ENCODE data around the gene FAM161A. TPM values are rescaled to one million over a fixed set of nuclear protein-coding genes. Genes with fewer than 3 reads are reported as not detected.
A peak's percentile ranks its signal among the peaks of the same experiment; 100 is the strongest.
"Not testable (repeated sequence)": the region's sequence is repeated elsewhere in the genome, so short reads cannot be mapped to it uniquely, and the experiment has no call there.

Gene FAM161A
- total RNA-seq, 6 experiments from 2014 or later = 1.2 to 2.2 (median 1.7) TPM

DNA sequence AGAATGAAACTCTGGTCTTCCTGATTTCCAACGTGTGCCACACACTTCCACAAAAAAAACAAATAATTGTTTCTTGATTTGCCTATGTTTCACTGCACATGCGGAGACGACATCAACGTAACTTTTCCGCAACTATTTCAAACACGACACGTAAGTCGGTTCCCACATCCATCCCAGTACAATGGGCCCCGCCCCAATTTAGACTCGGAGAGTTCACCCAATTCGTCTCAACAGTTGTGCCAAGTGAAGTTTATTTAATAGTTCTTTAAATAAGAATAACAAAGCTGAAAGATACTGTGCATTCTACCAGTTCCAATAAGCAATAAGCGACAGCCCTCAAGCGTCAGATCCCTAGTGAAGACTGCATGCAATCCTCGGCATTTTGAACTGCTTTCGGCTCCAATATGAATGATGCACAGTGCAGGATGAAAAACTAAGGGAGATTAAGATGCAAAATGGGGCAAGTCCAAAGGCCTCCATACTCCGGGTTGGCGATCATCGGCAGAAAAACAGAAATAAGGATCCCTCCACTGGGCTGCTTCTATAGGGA, 33.9 kb upstream of the FAM161A start:
- Mint-ChIP-seq H3K4me3 (peak overlapping the region; percentile 98), H3K4me1 (ENCODE audit: low read depth) (peaks cover 18% of the 10 kb centered on the region), H3K36me3 (ENCODE audit: low read depth) (peaks cover 24% of the 10 kb centered on the region), H3K27ac (peak overlapping the region; percentile 99), H3K27me3 (ENCODE audit: insufficient read depth) (no peaks in the 10 kb centered on the region; the same call in 1 of the 2 replicates), H3K9me3 (no peaks in the 10 kb centered on the region)
- TF ChIP-seq, protein P1, sequence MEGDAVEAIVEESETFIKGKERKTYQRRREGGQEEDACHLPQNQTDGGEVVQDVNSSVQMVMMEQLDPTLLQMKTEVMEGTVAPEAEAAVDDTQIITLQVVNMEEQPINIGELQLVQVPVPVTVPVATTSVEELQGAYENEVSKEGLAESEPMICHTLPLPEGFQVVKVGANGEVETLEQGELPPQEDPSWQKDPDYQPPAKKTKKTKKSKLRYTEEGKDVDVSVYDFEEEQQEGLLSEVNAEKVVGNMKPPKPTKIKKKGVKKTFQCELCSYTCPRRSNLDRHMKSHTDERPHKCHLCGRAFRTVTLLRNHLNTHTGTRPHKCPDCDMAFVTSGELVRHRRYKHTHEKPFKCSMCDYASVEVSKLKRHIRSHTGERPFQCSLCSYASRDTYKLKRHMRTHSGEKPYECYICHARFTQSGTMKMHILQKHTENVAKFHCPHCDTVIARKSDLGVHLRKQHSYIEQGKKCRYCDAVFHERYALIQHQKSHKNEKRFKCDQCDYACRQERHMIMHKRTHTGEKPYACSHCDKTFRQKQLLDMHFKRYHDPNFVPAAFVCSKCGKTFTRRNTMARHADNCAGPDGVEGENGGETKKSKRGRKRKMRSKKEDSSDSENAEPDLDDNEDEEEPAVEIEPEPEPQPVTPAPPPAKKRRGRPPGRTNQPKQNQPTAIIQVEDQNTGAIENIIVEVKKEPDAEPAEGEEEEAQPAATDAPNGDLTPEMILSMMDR (IDR thresholded peaks at IDR 0.05) = no peak
- peak; percentile 10 for DNase-seq

DNA sequence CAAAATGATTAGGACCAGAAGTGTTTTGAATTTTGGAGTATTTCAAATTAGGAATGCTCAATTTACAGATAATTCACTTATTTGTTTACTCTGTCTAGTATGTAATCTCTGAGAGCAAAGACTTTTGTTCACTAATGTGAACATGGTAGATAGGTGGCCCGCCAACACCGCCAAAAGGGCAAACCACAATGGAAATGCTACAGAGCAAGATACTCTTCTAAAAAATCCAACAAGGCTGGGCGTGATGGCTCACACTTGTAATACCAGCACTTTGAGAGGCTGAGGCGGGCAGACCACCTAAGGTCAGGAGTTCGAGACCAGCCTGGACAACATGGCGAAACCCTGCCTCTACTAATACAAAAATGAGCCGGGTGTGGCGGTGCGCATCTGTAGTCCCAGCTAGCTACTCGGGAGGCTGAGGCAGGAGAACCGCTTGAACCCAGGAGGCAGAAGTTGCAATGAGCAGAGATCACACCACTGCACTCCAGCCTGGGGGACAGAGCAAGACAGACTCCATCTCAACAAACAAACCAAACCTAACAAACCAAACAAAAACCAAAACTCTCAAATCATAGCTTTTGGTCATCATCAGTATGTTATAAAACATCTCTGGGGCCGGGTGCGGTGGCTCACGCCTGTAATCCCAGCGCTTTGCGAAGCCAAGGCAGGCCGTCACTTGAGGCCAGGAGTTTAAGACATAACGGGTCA, 32.2 kb upstream of the FAM161A start:
- H3K27ac Mint-ChIP-seq = no peak overlapping the region
- TF ChIP-seq, protein P1 (IDR thresholded peaks at IDR 0.05) = no peak
- peak overlapping the region; percentile 98 for H3K4me3 Mint-ChIP-seq
- H3K27me3 Mint-ChIP-seq (ENCODE audit: insufficient read depth) = no peaks in the 10 kb centered on the region; the same call in 1 of the 2 replicates
- no peaks in the 10 kb centered on the region for H3K9me3 Mint-ChIP-seq
- no peak for DNase-seq
- peaks cover 24% of the 10 kb centered on the region for H3K36me3 Mint-ChIP-seq (ENCODE audit: low read depth)
- H3K4me1 Mint-ChIP-seq (ENCODE audit: low read depth) = peaks cover 18% of the 10 kb centered on the region

DNA sequence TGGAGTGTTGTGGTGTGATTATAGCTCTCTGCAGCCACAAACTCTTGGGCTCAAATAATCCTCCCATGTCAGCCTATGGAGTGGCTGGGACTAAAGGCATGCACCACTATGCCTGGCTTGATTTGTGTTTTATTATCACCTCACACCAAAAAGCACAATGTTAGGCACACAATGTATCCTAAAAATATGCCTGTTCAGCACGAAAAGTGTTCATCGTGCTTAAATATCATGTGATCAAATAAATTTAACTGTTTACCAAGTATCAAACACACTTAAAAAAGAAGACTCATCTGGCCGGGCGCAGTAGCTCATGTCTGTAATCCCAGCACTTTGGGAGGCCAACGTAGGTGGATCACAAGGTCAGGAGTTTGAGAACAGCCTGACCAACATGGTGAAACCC, 29.0 kb upstream of the FAM161A start:
- Mint-ChIP-seq H3K27ac (no peak overlapping the region), H3K4me1 (ENCODE audit: low read depth) (peaks cover 18% of the 10 kb centered on the region), H3K36me3 (ENCODE audit: low read depth) (peaks cover 35% of the 10 kb centered on the region), H3K27me3 (ENCODE audit: insufficient read depth) (no peaks in the 10 kb centered on the region), H3K4me3 (no peak overlapping the region; the same call in 1 of the 2 replicates), H3K9me3 (no peaks in the 10 kb centered on the region)
- TF ChIP-seq, protein P1 (IDR thresholded peaks at IDR 0.05) = no peak
- no peak for DNase-seq

DNA sequence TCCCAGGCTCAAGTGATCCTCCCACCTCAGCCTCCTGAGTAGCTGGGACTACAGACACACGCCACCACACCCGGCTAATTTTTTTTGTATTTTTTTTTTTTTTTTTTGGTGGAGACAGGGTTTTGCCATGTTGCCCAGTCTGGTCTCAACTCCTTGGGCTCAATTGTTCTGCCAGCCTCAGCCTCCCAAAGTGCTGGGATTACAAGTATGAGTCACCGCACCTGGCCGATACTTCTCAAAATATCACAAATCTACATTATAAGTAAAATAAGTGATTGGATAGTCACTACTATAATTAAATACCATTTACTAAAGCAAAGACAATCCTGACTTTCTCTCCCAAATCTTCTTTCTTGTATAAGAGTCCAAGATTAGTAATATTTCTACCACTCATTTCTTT, 25.5 kb upstream of the FAM161A start:
- not testable (repeated sequence) for H3K9me3 Mint-ChIP-seq; H3K27me3 Mint-ChIP-seq (ENCODE audit: insufficient read depth); H3K4me3 Mint-ChIP-seq; H3K4me1 Mint-ChIP-seq (ENCODE audit: low read depth); DNase-seq
- Mint-ChIP-seq H3K27ac (peak overlapping the region; percentile 13; the same call in 1 of the 2 replicates), H3K36me3 (ENCODE audit: low read depth) (peaks cover 33% of the 10 kb centered on the region)

DNA sequence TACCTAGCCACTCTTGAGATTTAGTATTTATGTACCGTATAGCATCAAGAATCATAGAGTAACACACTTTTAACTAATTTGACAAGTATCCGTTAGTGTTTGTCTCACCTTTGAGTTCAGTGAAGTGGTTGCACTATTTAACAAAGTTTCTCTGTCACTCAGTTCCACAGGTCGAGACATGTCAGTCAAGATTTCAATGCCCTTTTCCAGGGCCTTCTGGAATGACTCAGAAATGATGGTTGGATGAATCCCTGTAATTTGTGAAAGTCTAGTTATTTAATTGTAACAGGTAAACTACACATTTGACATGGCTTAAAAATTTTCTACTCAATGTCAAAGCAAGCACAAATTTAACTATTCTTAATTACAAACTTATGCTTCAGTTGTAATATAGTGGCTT, 24.9 kb upstream of the FAM161A start:
- TF ChIP-seq, protein P1 (IDR thresholded peaks at IDR 0.05) = no peak
- Mint-ChIP-seq H3K9me3 (no peaks in the 10 kb centered on the region), H3K27ac (no peak overlapping the region), H3K36me3 (ENCODE audit: low read depth) (peaks cover 33% of the 10 kb centered on the region), H3K4me3 (no peak overlapping the region), H3K27me3 (ENCODE audit: insufficient read depth) (no peaks in the 10 kb centered on the region; the same call in 1 of the 2 replicates), H3K4me1 (ENCODE audit: low read depth) (no peaks in the 10 kb centered on the region)
- DNase-seq = no peak

DNA sequence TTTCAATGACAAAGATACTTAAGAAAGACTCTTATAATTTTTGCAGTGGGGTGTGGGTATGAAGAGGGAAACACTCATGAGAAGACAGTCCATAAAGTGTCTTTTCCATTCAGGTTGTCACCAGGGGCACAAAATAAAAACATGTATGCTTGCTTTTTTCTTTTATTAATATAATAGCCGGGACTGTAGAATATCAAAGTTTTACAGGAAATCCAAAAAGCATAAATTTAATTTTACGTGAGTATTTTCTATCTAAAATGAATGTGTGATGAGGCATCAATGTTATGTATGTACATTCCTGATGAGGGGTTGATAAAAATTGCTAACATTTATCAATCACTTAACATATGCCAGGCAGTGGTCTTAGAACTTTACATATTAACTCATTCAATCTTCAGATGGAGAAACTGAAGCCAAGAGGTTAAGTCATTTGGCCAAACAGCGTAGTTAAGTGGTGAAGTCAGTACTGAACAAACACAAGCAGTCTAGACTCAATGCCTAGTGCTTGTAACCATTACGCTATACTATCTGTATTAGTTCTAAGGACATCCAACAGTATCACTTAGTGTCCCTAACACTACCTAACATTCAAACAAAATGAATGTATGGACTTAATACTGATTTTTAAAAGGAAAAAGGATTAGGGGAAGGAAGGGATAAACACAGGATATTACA, 23.8 kb upstream of the FAM161A start:
- Mint-ChIP-seq H3K36me3 (ENCODE audit: low read depth) (peaks cover 37% of the 10 kb centered on the region), H3K4me3 (no peak overlapping the region), H3K9me3 (no peaks in the 10 kb centered on the region), H3K27ac (peak overlapping the region; percentile 11; the same call in 1 of the 2 replicates), H3K27me3 (ENCODE audit: insufficient read depth) (no peaks in the 10 kb centered on the region; the same call in none of the 2 replicates), H3K4me1 (ENCODE audit: low read depth) (no peaks in the 10 kb centered on the region)
- DNase-seq = no peak
- TF ChIP-seq, protein P1 (IDR thresholded peaks at IDR 0.05) = no peak
